Hematopoietic multipotent progenitor cell treated with erythropoietin and hydrocortisone succinate and interleukin-3 and kit ligand, for 17 days (in vitro differentiated cells): ENCODE data around the gene CRYBB1.
A peak's percentile ranks its signal among the peaks of the same experiment; 100 is the strongest.
"Not testable (repeated sequence)": the region's sequence is repeated elsewhere in the genome, so short reads cannot be mapped to it uniquely, and the experiment has no call there.

Experiments used
- DNase-seq: peaks from one replicate; pipeline ENCODE4 v3.0.0-alpha.2; 2015; ENCODE audit warnings: low spot score

The CRYBB1 gene

DNA sequence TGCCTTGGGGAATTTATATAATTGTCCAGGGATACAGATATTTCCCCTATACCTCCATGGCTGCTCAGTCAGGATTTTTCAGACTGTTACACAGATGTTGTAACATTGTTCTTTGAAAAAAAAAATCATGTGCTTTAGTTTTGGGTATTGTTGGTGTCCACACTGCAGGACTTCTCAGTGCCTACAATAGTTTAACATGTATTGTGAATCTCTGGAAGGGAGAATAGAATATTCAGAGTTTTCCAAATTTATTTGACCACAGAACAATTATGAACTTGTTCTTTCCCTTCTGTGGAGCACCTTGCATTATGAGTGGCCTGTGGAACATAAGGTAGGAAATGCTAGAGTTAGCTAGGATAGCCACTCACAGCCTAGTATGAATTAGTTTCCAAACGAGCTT lies 18.5 kb upstream of the CRYBB1 start:
- DNase-seq, result no peak

DNA sequence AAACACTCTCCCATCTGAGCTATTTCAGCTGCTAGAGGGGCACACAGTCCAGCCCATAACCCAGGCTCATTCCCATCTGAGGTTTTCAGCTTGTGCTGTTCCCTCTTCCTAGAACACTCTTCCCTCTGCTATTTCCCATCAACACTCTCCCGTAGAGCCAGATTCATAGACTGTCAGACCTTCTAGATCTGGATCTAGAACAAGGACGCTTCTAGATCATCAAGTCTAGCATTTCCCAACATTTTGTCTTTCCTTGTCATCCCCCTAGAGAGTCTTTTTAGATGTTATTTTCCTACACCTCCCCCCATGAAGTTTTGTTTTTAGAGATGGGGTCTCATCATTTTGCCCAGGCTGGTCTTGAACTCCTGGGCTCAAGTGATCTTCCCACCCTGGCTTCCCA lies 17.3 kb upstream of the CRYBB1 start:
- no peak for DNase-seq

- no peak for DNase-seq
Observed at GRCh38 chr22:26634189-26634588, 16.4 kb upstream of the CRYBB1 start.

GRCh38 chr22:26632422-26633155 lies 14.8 kb upstream of the CRYBB1 start:
- DNase-seq, result peak; percentile 70

DNA sequence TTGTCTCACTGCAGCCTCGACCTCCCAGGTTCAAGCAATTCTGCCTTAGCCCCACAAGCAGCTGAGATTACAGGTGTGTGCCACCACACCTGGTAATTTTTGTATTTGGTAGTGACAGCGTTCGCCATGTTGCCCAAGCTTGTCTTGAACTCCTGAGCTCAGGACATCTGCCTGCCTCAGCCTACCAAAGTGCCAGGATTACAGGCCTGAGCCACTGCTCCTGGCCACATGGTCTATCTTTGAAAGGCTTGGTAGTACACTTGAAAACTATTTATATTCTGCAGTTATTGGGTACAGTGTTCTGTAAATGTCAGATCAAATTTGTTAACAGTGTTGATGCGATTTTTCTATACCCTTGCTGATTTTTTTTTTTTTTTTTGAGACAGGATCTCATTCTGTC lies 13.5 kb upstream of the CRYBB1 start:
- DNase-seq, result no peak

- no peak for DNase-seq
Observed at GRCh38 chr22:26629988-26630761, 12.3 kb upstream of the CRYBB1 start.

DNA sequence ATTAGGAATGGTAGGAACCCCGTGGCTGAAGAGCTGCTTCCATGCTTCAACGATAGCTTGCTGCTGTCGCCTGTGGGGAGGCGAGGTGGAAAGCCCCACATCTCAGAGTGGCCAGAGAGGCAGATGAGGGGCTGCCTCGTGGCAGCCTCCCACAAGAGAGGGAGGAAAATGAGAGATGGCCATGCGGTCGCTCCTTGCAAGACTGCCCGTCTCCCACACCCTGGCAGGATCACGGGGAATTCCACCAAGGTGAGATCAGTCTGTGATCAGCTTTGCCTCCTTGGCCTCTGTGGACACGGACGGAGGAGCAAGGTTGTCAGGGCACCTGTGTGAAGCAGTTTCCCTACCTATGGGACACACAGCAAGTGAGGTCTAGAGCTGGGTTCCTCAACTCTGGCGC lies 7.0 kb upstream of the CRYBB1 start:
- DNase-seq, result no peak

DNA sequence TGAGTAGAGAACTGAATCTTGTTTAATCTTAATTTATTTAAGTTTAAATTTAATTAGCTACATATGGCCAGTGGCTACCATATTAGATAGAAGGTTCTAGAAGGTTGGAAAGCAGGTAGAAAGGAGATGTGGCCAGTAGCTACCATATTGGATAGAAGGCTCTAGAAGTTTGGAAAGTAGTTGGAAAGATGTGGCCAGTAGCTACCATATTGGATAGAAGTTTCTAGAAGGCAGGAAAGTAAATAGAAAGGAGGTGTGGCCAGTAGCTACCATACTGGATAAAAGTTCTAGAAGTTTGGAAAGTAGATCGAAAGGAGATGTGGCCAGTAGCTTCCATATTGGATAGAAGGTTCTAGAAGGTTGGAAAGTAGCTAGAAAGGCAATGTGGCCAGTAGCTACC lies 6.2 kb upstream of the CRYBB1 start:
- DNase-seq, result peak; percentile 19

DNA sequence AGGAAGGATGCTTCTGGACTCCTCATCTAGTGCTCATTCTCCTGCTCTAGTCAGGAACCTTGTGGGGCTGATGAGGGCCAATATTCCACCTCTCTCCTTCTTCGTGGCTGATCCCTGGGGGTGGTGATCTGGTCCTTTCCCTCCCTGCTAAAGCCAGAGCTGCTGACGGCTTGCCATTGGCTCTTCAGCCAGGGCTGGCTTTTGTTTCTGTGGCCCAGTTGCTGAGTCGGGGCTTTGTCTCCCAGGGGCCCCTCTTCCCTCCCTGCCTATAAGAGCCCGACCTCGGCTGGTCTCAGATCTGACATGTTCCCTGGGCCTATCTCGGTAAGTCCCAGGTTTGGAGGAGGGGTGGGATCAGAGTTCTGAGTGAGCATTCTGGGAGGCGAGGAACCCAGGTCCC lies 3.8 kb upstream of the CRYBB1 start, which contains the start of gene CRYBA4:
TSS of gene CRYBA4 (plus strand) at position 301 of the 400 bp plus-strand sequence. CDS start 634 bp downstream, outside the sequence.
- DNase-seq, result no peak

- no peak for DNase-seq
Observed at GRCh38 chr22:26620197-26620596, 2.4 kb upstream of the CRYBB1 start.

- DNase-seq, result no peak
Observed at GRCh38 chr22:26619510-26619909, 1.7 kb upstream of the CRYBB1 start.

GRCh38 chr22:26618455-26618854 lies 628 bp upstream of the CRYBB1 start:
- DNase-seq, result peak; percentile 22

- DNase-seq, result no peak
Observed at GRCh38 chr22:26616650-26617049, 1.2 kb downstream of the CRYBB1 start.

GRCh38 chr22:26615830-26616435 lies 1.9 kb downstream of the CRYBB1 start:
- no peak for DNase-seq

DNA sequence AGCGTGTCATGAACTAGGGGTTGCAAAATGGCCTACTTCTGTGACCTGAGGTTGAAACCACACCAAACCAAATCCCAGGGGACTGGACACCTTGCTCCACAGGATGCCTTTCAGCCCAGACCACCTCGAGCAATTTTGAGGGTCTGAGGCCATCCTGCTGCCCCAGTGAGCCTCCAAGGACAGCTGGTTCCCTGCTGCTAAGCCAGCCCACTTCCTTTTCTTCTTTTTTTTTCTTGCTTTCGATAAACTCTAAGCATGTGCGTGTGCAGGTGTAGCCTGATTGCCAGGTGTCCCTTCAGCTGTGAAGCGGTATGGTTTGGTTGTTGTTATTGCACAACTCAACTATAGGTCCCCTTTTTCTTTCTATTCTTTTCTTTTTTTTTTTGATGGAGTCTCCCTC lies 2.7 kb downstream of the CRYBB1 start:
- DNase-seq, result no peak

DNA sequence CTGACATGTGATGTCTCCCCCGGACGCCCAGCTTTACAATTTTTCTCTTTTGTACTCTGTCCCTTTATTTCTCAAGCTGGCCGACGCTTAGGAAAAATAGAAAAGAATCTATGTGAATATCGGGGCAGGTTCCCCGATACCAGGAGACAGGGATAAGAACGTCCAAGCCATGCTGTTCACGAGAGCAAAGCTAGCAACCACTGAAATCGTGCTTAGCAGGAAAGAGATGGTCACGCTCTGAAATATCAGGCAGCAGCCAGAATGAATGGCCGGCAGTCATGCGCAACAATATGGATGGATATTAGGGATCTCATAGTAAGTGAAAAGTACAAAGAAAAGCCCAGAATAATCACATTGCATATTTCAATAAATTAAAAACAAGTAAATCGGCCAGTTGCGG lies 3.5 kb downstream of the CRYBB1 start:
- no peak for DNase-seq

DNA sequence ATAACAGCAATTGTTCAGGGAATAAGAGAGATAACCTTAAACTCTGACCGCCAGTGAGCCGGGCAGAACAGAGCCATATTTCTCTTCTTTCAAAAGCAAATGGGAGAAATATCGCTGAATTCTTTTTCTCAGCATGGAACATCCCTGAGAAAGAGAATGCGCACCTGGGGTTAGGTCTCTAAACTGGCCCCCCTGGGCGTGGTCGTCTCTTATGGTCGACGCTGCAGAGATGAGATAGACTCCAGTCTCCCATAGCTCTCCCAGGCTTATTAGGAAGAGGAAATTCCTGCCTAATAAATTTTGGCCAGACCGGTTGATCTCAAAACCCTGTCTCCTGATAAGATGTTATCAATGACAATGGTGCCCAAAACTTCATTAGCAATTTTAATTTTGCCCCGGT lies 4.1 kb downstream of the CRYBB1 start:
- not testable (repeated sequence) for DNase-seq

DNA sequence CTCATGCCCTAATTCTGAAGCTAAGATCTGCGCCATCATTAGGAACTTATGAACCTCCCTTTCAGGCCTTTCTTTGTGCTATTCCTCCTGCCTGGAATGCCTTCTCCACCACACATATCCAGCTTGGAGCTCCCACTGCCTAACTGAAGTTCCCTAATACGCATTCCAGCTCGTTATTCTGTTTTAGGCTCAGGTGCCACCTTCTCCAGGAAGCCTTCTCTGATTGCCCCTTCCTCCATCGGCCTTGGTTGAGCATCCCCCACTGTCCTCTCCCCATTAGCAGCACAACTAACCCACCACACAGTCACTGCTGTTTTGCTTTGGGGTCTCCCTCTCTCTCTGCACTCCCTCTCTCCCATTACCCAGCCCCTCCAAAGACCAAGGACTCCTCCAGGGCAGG lies 5.2 kb downstream of the CRYBB1 start:
- DNase-seq, result no peak

DNA sequence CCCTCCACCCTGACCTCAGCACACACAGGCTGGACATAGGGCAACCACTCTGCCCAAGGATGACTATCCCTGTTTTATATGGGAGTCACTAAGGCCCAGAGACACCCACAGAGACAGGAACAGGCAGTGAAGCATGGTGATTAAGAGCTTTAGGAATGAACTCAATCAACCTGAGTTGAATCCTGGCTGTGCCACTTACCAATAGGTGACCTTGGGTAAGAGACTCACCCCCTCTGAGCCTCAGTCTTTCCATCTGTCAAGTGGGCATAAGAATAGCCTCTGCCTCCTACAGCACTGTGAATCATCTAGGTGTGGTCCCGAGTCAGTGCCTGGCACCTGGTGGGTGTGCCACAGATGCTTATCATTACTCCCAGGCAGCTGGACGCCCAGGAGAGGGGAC lies 6.8 kb downstream of the CRYBB1 start:
- no peak for DNase-seq

DNA sequence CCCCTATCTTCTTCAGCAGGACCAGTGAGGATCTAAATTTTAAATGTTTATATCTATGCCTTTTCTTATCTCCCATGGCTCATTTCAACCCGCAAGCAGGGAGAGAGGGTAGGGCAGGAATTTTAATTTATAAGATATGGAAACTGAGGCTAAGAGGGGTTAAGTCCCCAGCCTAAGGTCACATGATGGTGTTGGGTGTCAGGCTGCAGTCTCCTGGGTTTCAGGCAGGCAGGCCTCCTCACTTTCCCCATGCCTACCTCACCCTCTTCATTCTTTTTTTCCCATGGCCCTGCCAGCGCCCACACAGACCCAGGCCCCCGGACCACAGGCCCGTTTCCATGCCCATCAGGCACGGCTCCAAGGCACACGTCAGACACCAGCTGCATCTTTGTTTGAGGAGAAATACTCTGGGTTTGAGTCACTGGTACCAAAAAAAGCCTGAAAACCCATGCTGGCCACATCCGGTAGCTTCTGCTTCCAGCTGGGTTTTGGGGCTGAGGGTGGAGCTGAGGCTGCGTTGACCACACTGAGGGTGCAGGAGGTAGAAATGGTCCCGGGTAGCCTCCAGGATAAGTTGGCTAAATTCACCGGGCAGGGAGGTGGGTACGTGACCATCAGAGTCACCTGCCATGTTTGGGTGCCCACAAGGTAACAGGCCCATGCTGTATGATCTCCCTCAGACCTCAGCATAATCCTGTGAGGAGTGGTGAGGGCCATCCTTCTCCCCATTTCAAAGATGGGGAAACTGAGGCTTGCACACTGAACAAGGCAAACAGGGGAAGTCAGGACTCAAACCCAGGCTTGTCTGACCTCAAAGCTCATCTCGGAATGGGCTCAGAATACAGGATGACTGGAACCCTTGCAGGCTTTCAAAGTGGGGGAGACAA lies 7.5 kb downstream of the CRYBB1 start:
- DNase-seq, result no peak

DNA sequence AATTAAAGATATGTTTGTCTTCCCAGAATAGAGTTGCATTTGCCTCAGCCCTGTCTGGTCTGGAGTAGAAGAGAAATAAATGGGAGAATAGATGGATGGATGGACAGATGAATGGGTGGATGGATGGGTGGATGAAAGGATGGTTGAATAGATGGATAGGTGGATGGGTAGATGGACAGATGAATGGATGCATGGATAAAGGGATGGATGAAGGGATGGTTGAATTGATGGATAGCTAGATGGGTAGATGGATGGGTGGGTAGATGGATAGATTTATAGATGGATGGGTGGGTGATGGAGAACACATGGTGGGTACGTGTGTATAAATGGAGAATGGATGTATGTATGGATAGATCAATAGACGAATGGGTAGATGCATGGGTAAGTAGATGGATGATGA lies 8.5 kb downstream of the CRYBB1 start:
- no peak for DNase-seq

DNA sequence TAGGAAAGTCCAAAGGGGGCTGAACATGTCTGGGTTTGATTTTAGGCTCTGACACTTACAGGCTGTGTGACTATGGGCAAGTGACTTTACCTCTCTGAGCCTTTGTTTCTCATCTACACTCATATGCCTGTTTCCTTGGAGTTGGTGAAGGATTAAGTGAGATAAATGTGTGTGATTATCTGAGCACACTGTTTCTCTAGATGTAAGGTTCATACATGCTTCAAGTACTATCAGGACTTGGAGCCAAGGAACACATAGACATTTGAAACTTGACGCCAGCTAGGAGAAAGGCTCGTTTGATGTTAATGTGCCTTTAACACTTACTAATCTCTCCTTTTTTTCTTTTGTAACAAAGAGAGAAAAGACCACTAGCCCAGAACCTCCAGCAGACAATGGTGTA lies 9.7 kb downstream of the CRYBB1 start:
- DNase-seq, result no peak
